ENCODE results near the gene OR1L1.

OR1L1 gene

GRCh38 chr9:122661416-122661815, at the start of gene OR1L1:
Gene OR1L1 (plus strand): TSS chr9:122661716. CDS start chr9:122661716, 0 bp downstream.
- no peak for DNase-seq
- Mint-ChIP-seq H3K27ac (no peak within 1 kb of the TSS), H3K4me1 (no peaks in the 10 kb centered on the region), H3K36me3 (ENCODE audit: low read depth) (no peaks in the 10 kb centered on the region), H3K27me3 (ENCODE audit: low read depth, poor library complexity) (peaks cover 4% of the 10 kb centered on the region), H3K4me3 (no peak within 1 kb of the TSS), H3K9me3 (peaks cover 52% of the 10 kb centered on the region)
- no peak for TF ChIP-seq CTCF (IDR thresholded peaks at IDR 0.05)

GRCh38 chr9:122614362-122614761, 47.2 kb upstream of the OR1L1 start, which contains the start of gene OR1Q1:
Gene OR1Q1 (plus strand): TSS chr9:122614738. CDS start chr9:122614738, 0 bp downstream.
- no peak within 1 kb of the TSS for H3K4me3 Mint-ChIP-seq
- no peaks in the 10 kb centered on the region for H3K4me1 Mint-ChIP-seq
- H3K9me3 Mint-ChIP-seq: peaks cover 33% of the 10 kb centered on the region
- H3K27ac Mint-ChIP-seq: no peak within 1 kb of the TSS
- DNase-seq: no peak
- H3K27me3 Mint-ChIP-seq (ENCODE audit: low read depth, poor library complexity): no peaks in the 10 kb centered on the region
- H3K36me3 Mint-ChIP-seq (ENCODE audit: low read depth): no peaks in the 10 kb centered on the region
- no peak for TF ChIP-seq CTCF (IDR thresholded peaks at IDR 0.05)

- H3K27ac Mint-ChIP-seq: no peak overlapping the region
- no peak for DNase-seq
Observed at GRCh38 chr9:122619996-122620395, 41.5 kb upstream of the OR1L1 start.

GRCh38 chr9:122642226-122642625, 19.3 kb upstream of the OR1L1 start:
- no peak for TF ChIP-seq CTCF (IDR thresholded peaks at IDR 0.05)
- Mint-ChIP-seq H3K4me3 (no peak overlapping the region), H3K27ac (no peak overlapping the region), H3K4me1 (no peaks in the 10 kb centered on the region), H3K9me3 (peaks cover 42% of the 10 kb centered on the region), H3K27me3 (ENCODE audit: low read depth, poor library complexity) (no peaks in the 10 kb centered on the region), H3K36me3 (ENCODE audit: low read depth) (no peaks in the 10 kb centered on the region)
- DNase-seq: peak; percentile 6

More at GRCh38 chr9:122619996-122620395, 41.5 kb upstream of the OR1L1 start:
- peaks cover 29% of the 10 kb centered on the region for H3K9me3 Mint-ChIP-seq
- H3K4me3 Mint-ChIP-seq: no peak overlapping the region
- H3K27me3 Mint-ChIP-seq (ENCODE audit: low read depth, poor library complexity): no peaks in the 10 kb centered on the region
- no peaks in the 10 kb centered on the region for H3K4me1 Mint-ChIP-seq
- TF ChIP-seq CTCF (IDR thresholded peaks at IDR 0.05): no peak
- no peaks in the 10 kb centered on the region for H3K36me3 Mint-ChIP-seq (ENCODE audit: low read depth)

- peaks cover 4% of the 10 kb centered on the region for H3K27me3 Mint-ChIP-seq (ENCODE audit: low read depth, poor library complexity)
- H3K36me3 Mint-ChIP-seq (ENCODE audit: low read depth): no peaks in the 10 kb centered on the region
- no peak for DNase-seq
- H3K4me1 Mint-ChIP-seq: no peaks in the 10 kb centered on the region
- TF ChIP-seq CTCF (IDR thresholded peaks at IDR 0.05): no peak
- H3K9me3 Mint-ChIP-seq: peaks cover 36% of the 10 kb centered on the region
- no peak overlapping the region for H3K4me3 Mint-ChIP-seq
- H3K27ac Mint-ChIP-seq: no peak overlapping the region
Observed at GRCh38 chr9:122656378-122656777, 5.1 kb upstream of the OR1L1 start.

GRCh38 chr9:122657527-122657926, 4.0 kb upstream of the OR1L1 start, which contains the start of gene OR1B1:
Gene OR1B1 (minus strand): TSS chr9:122657627.
- Mint-ChIP-seq H3K9me3 (peaks cover 40% of the 10 kb centered on the region), H3K4me3 (no peak within 1 kb of the TSS), H3K36me3 (ENCODE audit: low read depth) (no peaks in the 10 kb centered on the region), H3K27ac (no peak within 1 kb of the TSS), H3K4me1 (no peaks in the 10 kb centered on the region), H3K27me3 (ENCODE audit: low read depth, poor library complexity) (peaks cover 4% of the 10 kb centered on the region)
- DNase-seq: no peak
- TF ChIP-seq CTCF (IDR thresholded peaks at IDR 0.05): no peak

Measured in nephron progenitor cell (in vitro differentiated cells).